ENCODE measurements around the gene CFAP92.
"Not testable (repeated sequence)": the region's sequence is repeated elsewhere in the genome, so short reads cannot be mapped to it uniquely, and the experiment has no call there.

The CFAP92 gene

GRCh38 chr3:128880455-128880854 lies 113.4 kb downstream of the CFAP92 start:
- DNase-seq: not testable (repeated sequence)

DNA sequence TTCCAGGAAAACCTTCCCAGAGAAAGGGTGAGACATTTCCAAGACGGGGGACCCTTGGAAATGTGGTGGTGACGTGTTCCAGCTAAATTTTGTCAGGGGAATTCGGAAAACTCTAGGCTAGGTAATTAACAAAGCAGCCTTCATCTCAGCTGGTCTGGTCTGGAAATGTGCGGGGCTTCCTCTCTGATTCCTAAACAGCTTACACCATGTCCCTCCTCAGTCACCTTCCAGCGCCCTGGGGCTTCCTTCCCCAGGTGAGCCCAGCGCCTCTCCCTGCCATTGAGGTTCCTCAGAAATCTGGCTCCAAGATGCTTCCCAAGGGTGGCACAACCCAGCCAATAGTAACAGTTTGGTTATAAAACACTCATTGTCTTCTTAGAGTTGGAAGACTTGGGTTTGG lies 113.9 kb downstream of the CFAP92 start:
- DNase-seq: no peak

GRCh38 chr3:128879125-128879969 lies 114.5 kb downstream of the CFAP92 start, which contains the start of gene ACAD9:
Gene ACAD9, plus strand, starts transcription at chr3:128879620. Its CDS starts 72 bp downstream, at chr3:128879692.
- peak; percentile 96 for DNase-seq

- no peak for DNase-seq
Observed at GRCh38 chr3:128878556-128879124, 115.2 kb downstream of the CFAP92 start.

- no peak for DNase-seq
Observed at GRCh38 chr3:128878011-128878457, 115.8 kb downstream of the CFAP92 start.

GRCh38 chr3:128875556-128876120 lies 118.2 kb downstream of the CFAP92 start:
- DNase-seq: peak; percentile 54

DNA sequence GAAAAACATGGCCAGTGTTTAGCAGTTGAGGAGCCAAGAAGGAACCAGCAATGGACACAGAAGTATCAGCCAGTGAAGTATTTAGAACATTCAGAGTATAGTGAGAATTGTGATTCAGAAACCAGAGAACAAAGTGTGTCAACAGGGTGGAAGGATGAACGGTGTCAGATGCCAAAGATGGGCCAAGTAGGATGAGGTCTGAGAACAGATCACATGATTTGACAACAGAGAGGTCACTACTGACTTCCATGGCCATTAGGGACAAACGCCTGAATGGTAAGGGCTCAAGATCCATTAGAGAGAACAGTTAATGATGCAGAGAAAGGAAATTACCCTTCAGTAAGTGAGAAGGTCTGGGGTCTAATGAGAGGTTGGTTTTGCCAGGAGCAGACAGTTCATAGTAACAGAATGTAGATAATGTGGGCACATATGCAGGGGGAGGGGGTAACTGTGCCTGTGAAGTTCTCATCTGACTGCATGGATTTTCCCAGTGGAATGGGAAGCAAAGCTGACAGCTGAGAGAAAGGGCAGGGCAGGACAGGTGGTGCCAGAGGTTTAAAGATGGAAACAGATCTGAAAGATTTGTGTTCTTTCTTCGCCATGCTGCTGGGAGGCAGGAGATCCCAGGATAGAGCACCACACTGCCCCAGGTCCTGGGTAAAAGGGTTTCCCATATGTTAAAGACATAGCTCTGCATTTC lies 119.2 kb downstream of the CFAP92 start:
- no peak for DNase-seq

GRCh38 chr3:128873244-128874022 lies 120.4 kb downstream of the CFAP92 start:
- no peak for DNase-seq

GRCh38 chr3:128872744-128873143 lies 121.1 kb downstream of the CFAP92 start:
- no peak for DNase-seq

DNA sequence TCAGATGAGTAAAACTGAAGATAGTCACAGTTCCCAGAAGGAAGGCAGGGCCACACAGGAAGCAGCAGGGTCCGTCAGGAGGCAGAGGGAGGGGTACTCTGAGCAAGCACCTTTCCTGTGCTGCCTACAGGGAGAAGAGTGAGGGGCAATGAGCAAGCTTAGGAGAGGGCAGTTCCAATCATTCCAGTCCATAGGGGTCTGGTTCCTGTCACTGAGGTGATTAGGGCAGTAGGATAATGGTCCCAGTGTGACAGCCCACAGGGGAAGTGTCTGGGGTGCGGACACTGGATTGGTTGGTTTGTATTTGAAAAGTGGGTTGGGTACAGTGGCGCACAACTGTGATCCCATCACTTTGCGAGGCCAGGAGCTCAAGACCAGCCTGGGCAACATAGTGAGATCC lies 121.6 kb downstream of the CFAP92 start:
- no peak for DNase-seq

DNA sequence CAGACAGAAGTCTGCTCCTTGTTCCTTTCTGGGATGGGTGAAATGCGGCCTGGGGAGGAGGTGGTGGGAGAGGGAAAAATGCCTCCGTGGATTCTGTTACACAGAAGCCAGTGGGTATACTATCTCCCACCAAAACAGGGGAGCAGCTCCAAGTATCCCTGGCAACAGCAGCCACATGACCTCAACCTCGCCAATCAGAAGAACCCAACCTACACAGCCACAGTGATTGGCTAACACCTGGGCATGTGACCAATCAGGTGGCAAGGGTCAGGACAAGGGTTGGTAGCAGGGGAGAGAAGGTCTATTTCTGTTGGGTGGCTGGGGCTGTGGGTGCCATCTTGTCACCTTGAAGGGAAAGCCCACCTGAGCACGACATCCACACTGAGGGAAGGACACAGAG lies 123.5 kb downstream of the CFAP92 start:
- DNase-seq: no peak

DNA sequence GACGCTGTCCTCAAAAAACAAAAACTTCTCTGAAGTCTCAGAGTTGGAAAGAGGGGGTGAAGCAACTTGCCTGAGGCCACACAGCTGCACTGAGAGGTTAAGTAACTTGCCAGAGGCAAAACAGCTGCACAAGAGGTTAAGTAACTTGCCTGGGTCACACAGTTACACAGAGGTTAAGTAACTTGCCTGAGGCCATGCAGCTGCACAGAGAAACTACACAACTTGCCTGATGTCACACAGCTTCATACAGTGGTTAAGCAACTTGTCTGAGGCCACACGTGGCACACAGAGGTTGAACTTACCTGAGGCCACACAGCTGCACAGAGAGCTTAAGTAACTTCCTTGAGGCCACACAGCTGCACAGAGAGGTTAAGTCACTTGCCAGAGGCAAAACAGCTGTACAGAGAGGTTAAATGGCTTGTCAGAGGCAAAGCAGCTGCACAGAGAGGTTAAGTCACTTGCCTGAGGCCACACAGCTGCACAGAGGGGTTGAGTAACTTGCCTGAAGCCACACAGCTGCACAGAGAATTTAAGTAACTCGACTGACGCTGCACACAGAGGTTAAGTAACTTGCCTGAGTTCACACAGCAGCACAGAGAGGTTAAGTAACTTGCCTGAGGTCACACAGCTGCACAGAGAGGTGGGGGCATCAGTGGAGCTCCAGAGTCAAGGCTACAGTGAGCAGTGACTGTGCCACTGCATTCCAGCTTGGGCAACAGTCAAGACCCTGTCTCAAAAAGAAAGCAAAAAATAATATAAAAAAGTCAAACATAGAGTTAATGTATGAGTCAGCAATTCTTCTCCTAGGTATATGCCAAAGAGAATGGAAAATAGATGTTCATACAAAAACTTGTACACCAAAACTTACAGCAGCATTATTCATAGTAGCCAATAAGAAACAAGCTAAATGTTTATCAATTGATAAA lies 126.4 kb downstream of the CFAP92 start:
- DNase-seq: no peak

DNA sequence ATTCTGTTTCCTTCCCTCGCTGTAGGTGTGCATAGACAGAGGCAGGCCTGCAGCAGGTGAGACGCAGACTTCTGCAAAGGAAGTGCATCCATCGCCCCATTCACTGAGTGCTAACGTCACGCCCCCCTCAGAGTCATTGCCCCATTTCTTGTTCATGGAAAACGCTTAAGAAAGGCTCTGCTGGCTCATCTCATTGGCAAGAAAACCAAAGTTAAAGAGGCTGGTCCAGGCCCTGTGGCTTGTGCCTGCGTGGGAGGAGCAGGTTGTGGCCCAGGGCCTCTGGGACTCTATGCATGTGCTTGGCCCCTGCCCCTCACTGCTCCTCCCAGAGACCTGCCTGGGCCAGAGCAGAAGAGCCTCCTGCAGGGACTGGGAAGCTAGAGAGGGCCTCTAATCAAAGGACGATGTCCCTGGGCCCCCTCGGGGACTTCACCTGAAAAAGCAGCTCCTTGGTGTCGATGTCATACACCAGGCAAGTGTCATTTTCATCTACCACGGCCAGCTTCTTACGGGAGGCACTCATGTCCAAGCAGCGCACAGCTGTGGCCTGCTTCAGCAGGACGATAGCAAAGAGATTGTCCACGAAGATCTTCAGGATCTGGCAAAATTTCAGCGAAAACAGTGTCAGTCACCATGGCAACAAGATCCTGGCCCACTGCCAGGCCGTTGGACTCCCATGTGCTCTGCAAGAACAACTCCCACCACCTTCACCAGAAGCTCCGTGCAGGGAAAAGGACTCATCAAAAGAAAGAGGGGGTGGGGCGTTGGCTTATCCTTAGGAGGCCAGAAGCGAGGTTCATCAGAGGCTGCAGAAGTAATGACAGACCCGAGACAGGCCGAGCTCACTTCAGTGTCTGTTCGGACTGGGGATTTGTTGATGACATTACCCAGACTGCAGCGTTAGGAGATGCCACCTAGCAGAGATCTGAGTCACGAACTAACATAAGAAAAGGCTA lies 128.7 kb downstream of the CFAP92 start:
- not testable (repeated sequence) for DNase-seq

DNA sequence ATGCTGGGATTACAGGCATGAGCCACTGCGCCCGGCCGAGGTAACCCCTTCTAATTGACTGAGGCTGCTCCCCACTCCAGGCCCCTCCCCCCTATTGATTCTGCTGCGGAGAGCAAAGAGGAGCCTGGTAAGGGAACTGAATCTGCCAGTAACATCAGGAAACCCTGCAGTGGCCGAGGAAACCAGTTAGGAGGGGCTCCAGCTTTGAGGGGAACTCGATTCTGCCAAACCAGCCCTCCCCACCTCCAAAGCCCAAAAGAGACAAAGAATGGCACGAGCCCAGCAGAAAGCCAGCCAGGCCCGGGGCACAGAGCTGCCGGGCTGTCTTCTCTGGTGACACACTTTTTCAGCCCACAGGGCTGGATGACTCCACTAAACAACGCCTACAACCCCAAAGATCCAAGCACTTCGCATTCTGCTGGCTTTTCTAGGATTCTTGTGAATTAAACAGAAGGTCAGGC lies 129.5 kb downstream of the CFAP92 start:
- DNase-seq: no peak

DNA sequence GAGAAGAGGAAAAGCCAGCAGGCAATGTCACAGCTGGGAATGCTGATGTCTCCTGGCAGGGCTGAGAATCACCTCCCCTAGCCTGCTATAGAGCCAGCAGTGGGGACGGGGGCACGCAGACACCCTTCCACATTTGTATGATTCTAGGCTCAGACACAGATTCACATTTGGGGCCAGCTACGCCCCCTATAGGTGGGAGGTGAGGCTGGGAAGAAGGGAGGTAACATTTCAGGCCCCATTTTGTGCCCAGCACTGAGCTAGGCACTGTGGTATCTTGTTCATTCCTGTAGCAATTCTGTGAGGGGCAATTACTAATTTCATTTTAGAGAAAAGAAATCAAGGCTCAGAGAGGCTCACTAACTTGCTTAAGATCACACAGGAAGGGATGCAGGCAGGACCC lies 130.3 kb downstream of the CFAP92 start:
- no peak for DNase-seq

DNA sequence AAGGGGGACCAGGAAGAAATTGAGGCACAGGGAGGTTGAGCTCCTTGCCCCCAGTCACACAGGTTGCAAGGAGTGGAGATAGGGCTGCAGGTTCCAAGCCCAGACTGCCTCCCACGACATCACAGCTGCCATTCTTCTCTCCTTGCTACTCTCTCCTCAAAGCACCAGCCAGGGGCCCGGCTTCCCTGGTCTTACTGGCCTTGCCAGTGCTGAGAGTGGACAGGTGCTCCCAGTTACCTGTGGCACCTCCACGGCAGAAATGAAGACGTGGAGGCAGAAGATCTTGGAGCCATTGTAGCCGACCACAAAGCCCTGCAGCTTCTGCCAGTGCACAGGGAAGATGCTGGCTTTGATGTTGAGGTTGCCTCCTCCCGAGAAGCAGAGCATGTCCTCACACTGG lies 132.4 kb downstream of the CFAP92 start:
- DNase-seq: no peak

Measured in activated T-cell treated with anti-CD3 and anti-CD28 coated beads for 4 hours (primary cell).